Epithelial cell of proximal tubule (primary cell): ENCODE measurements around the gene MED12. TPM values are rescaled to one million over a fixed set of nuclear protein-coding genes. Genes with fewer than 3 reads are reported as not detected.

Experiments
- DNase-seq: peaks from one replicate; pipeline ENCODE4 v3.0.0-alpha.2; 2011; ENCODE audit warnings: low read depth
- H3K4me3 ChIP-seq: 2 replicates; pipeline ENCODE4 v1.5.1; 2011; ENCODE audit warnings: low read depth, mild to moderate bottlenecking, low read length
- CTCF ChIP-seq: conservative IDR thresholded peaks from 2 replicates; pipeline ENCODE4 v1.5.1; 2012; ENCODE audit warnings: low read depth, mild to moderate bottlenecking, low read length
- total RNA-seq: library from RNA; depleted of rRNA; stranded (reverse); fragments of >200 nt; gene quantifications from 2 replicates; pipeline ENCODE4 v1.2.3, GENCODE V29; 2015

MED12 gene
- total RNA-seq, 1 donor from 2014 or later, result 13.4 TPM

- no peak for TF ChIP-seq CTCF
- no peak for DNase-seq
- H3K4me3 ChIP-seq, result no peak overlapping the region
Observed at GRCh38 chrX:71191248-71191647, 72.9 kb downstream of the MED12 start.

Other genes starting within 250 kb of the MED12 start
- gene TEX11, start 209.9 kb upstream of the MED12 start, total RNA-seq, result not detected in 2 replicates
- gene SLC7A3, start 187.5 kb upstream of the MED12 start, total RNA-seq, result 0.07 TPM in 1 of 2 replicates, not detected in the other
- gene SNX12, start 50.3 kb upstream of the MED12 start, total RNA-seq, result 50.9 and 53.0 TPM in 2 replicates
- 2.7 and 4.7 TPM in 2 replicates for gene FOXO4, start 22.7 kb upstream of the MED12 start, total RNA-seq
- gene CXorf65, start 11.9 kb upstream of the MED12 start, total RNA-seq, result not detected in 2 replicates
- not detected in 2 replicates for gene IL2RG, start 7.0 kb upstream of the MED12 start, total RNA-seq
- not detected in 2 replicates for gene NLGN3, start 26.2 kb downstream of the MED12 start, total RNA-seq
- 0.07 and 0.40 TPM in 2 replicates for gene GJB1, start 104.6 kb downstream of the MED12 start, total RNA-seq
- gene ZMYM3, start 135.5 kb downstream of the MED12 start, total RNA-seq, result 13.8 and 14.6 TPM in 2 replicates
- gene NONO, start 165.0 kb downstream of the MED12 start, total RNA-seq, result 424 and 435 TPM in 2 replicates
- gene ITGB1BP2, start 183.2 kb downstream of the MED12 start, total RNA-seq, result 0.29 and 0.52 TPM in 2 replicates
- 11.1 and 16.7 TPM in 2 replicates for gene TAF1, start 247.8 kb downstream of the MED12 start, total RNA-seq